Dermis microvascular lymphatic vessel endothelial cell (primary cell): ENCODE data around the gene ARRDC5. TPM values are rescaled to one million over a fixed set of nuclear protein-coding genes. Genes with fewer than 3 reads are reported as not detected.

Experiments used
- total RNA-seq: library from RNA; depleted of rRNA; stranded (reverse); fragments of >200 nt; gene quantifications from 2 replicates; pipeline ENCODE4 v1.2.1, GENCODE V29; 2014

The ARRDC5 gene
- total RNA-seq, 1 donor from 2014 or later: under 0.01 TPM

Other genes with a start within 250 kb of the ARRDC5 start
- 148 and 176 TPM in 2 replicates for gene MYDGF, start 232.6 kb downstream of the ARRDC5 start, total RNA-seq
- gene DPP9, start 179.1 kb downstream of the ARRDC5 start, total RNA-seq: 13.0 and 20.6 TPM in 2 replicates
- gene FEM1A, start 111.2 kb downstream of the ARRDC5 start, total RNA-seq: 11.6 and 16.9 TPM in 2 replicates
- gene TICAM1, start 71.2 kb downstream of the ARRDC5 start, total RNA-seq: 2.3 and 4.4 TPM in 2 replicates
- gene PLIN3, start 35.2 kb downstream of the ARRDC5 start, total RNA-seq: 75.1 and 97.5 TPM in 2 replicates
- 18.3 and 27.1 TPM in 2 replicates for gene UHRF1, start 6.6 kb upstream of the ARRDC5 start, total RNA-seq
- 9.5 and 13.7 TPM in 2 replicates for gene KDM4B, start 66.2 kb upstream of the ARRDC5 start, total RNA-seq